ENCODE measurements around the gene LHX6. TPM values are rescaled to one million over a fixed set of nuclear protein-coding genes. Genes with fewer than 3 reads are reported as not detected.

LHX6 gene
- total RNA-seq, 4 donors from 2014 or later, result 2.5 to 15.0 (median 6.5) TPM

DNA sequence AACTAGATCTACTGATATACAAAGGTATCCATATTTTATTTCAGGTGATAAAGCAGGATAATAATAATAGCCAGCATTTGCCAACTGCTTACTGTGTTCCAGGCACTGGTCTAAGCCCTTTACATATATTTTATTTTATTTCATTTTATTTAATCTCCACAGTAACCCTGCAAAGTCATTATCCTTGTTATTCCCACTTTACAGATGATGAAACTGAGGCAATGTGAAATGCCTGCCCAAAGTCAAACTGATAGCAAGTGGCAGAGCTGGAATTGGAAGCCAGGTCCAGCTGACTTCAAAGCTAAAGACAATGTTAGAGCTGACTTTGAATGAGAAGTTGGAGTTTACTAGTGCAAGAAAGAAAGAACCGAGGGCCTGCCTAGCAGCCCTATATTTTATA is 44.2 kb downstream of the LHX6 start:
- peaks cover 0 to 28% of the 10 kb centered on the region in 2 donors for H3K27me3 ChIP-seq
- TF ChIP-seq, protein P1, sequence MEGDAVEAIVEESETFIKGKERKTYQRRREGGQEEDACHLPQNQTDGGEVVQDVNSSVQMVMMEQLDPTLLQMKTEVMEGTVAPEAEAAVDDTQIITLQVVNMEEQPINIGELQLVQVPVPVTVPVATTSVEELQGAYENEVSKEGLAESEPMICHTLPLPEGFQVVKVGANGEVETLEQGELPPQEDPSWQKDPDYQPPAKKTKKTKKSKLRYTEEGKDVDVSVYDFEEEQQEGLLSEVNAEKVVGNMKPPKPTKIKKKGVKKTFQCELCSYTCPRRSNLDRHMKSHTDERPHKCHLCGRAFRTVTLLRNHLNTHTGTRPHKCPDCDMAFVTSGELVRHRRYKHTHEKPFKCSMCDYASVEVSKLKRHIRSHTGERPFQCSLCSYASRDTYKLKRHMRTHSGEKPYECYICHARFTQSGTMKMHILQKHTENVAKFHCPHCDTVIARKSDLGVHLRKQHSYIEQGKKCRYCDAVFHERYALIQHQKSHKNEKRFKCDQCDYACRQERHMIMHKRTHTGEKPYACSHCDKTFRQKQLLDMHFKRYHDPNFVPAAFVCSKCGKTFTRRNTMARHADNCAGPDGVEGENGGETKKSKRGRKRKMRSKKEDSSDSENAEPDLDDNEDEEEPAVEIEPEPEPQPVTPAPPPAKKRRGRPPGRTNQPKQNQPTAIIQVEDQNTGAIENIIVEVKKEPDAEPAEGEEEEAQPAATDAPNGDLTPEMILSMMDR (IDR thresholded peaks at IDR 0.05), result no peak
- no peak for TF ChIP-seq EP300 (IDR thresholded peaks at IDR 0.05)
- no peak for TF ChIP-seq POLR2A (IDR thresholded peaks at IDR 0.05)
- no peak overlapping the region for H3K4me3 ChIP-seq
- no peaks in the 10 kb centered on the region for H3K36me3 ChIP-seq
- 79 to 83% methylated on average over 1 of the region's 1 CpG for WGBS, 2 donors
- H3K4me1 ChIP-seq, result no peaks in the 10 kb centered on the region
- no peaks in the 10 kb centered on the region for H3K9me3 ChIP-seq
- no peak overlapping the region for H3K27ac ChIP-seq
- DNase-seq (ENCODE audit: low spot score in 2 of 2), result no peak

DNA sequence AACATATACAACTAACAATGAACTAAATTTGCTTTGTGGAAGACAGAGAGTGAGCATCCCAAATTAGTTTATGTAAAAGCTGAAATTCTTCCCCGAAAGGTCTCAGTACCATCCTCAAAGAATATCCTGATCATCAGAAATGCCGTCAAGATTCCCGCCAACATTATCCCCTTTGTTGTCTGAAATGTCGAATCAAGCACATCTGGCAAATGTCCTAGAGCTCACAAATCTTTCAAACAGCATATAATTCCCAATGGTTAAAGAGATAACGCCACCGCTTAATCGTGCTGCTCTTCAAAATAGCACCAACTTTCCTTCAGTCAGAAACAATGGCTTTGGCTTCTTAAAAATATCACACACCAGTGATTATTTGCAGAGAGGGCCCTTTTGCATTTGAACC is 45.3 kb downstream of the LHX6 start:
- no peaks in the 10 kb centered on the region for H3K9me3 ChIP-seq
- TF ChIP-seq, protein P1 (IDR thresholded peaks at IDR 0.05), result no peak
- TF ChIP-seq POLR2A (IDR thresholded peaks at IDR 0.05) (no peak), EP300 (IDR thresholded peaks at IDR 0.05) (no peak)
- peaks cover 0 to 28% of the 10 kb centered on the region in 2 donors for H3K27me3 ChIP-seq
- no peaks in the 10 kb centered on the region for H3K4me1 ChIP-seq
- DNase-seq (ENCODE audit: low spot score in 2 of 2), result no peak
- no peak overlapping the region for H3K27ac ChIP-seq
- no peaks in the 10 kb centered on the region for H3K36me3 ChIP-seq
- no peak overlapping the region for H3K4me3 ChIP-seq
- 43 to 50% methylated on average over 7 of the region's 7 CpGs for WGBS, 2 donors

DNA sequence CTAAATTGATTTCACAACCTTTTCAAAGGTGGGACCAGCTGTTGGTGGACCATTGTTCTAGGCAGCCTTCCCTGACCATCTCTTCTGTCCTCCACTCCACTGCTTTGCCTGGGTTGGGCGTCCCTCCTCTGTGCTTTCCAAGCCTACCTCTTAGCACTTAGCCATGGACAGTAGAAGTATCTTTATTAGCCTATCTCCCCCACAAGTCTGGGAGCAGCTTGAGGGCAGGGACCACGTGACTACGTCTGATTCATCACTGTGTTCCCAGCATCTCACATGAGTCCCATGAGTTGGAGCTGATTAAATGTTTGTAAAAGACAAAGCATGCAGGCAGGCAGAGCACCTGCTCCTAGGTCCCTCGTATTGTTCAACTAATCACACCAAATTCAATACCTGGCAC is 48.1 kb downstream of the LHX6 start:
- TF ChIP-seq, protein P1 (IDR thresholded peaks at IDR 0.05), result no peak
- no peak for TF ChIP-seq POLR2A (IDR thresholded peaks at IDR 0.05)
- TF ChIP-seq EP300 (IDR thresholded peaks at IDR 0.05), result no peak
- Histone ChIP-seq H3K4me3 (no peak overlapping the region), H3K36me3 (no peaks in the 10 kb centered on the region), H3K9me3 (no peaks in the 10 kb centered on the region), H3K4me1 (no peaks in the 10 kb centered on the region), H3K27ac (no peak overlapping the region), H3K27me3 (peaks cover 0 to 28% of the 10 kb centered on the region in 2 donors)
- 27 to 72% methylated on average over 4 of the region's 4 CpGs for WGBS, 2 donors
- DNase-seq (ENCODE audit: low spot score in 2 of 2), result no peak

DNA sequence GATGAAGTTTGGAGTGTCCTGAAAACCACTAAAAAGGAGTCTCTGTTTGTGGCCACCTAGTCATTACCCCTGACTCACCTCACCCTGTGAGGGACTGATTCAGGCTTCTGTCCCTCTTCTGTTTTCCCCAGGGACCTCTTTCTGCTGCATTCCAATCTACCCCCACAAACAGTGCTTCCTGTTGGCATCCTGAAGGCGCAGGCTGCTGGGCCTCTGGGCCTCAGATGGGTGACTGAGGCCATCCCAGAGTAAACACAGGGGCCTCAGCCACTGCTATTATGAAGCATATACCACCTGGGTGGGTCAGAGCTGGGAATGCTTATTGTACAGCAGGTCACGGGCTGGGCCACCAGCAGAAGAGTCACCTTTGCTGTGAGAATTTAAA is 49.1 kb downstream of the LHX6 start:
- no peaks in the 10 kb centered on the region for H3K9me3 ChIP-seq
- H3K4me3 ChIP-seq, result no peak overlapping the region
- H3K27ac ChIP-seq, result no peak overlapping the region
- H3K36me3 ChIP-seq, result no peaks in the 10 kb centered on the region
- TF ChIP-seq, protein P1 (IDR thresholded peaks at IDR 0.05), result no peak
- TF ChIP-seq EP300 (IDR thresholded peaks at IDR 0.05) (no peak), POLR2A (IDR thresholded peaks at IDR 0.05) (no peak)
- H3K4me1 ChIP-seq, result no peaks in the 10 kb centered on the region
- DNase-seq (ENCODE audit: low spot score in 2 of 2), result no peak
- 66 to 83% methylated on average over 2 of the region's 2 CpGs for WGBS, 2 donors
- H3K27me3 ChIP-seq, result peaks cover 0 to 28% of the 10 kb centered on the region in 2 donors

DNA sequence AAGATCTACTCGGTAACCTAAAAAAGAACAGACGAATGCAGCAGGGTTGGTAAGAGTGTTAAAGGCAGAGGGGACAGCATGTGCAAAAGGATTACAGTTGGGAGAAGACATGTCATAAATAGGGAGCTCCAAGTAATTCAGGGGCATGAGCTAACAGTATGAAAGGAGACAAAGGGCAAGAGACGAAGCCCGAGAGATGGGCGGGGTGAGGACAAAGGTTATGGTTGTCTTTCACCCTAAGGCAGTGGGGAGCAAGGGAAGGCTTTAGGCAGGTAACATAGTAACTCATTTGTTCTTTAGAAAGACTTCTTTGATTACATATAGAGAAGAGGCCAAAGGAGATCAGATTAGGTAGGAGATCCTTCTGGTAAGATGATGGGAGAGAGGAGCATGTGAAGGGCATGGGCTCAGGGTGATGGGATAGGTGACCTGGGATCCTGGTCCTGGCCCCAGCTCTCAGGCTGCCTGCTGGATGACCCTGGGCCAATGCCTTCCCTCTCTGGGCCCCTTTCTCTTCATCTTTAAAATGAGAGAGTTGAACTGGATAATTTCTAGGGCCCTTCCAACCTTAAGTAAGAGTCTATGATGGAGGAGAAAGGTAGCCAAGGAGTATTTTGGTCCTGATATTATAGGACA is 49.6 kb downstream of the LHX6 start:
- H3K9me3 ChIP-seq, result no peaks in the 10 kb centered on the region
- H3K27ac ChIP-seq, result no peak overlapping the region
- DNase-seq (ENCODE audit: low spot score in 2 of 2), result no peak
- TF ChIP-seq, protein P1 (IDR thresholded peaks at IDR 0.05), result no peak
- no peak for TF ChIP-seq EP300 (IDR thresholded peaks at IDR 0.05)
- no peak for TF ChIP-seq POLR2A (IDR thresholded peaks at IDR 0.05)
- H3K36me3 ChIP-seq, result no peaks in the 10 kb centered on the region
- WGBS, 2 donors, result 70 to 72% methylated on average over 5 of the region's 5 CpGs
- peaks cover 0 to 31% of the 10 kb centered on the region in 2 donors for H3K27me3 ChIP-seq
- no peaks in the 10 kb centered on the region for H3K4me1 ChIP-seq
- no peak overlapping the region for H3K4me3 ChIP-seq

All from tibial nerve (tissue), 4 donors.